Measurements from ENCODE around the gene MYO16.

GRCh38 chr13:109128121-109128520 is 498.7 kb downstream of the MYO16 start:
- TF ChIP-seq CTCF (IDR thresholded peaks at IDR 0.05; ENCODE audit: poor library complexity, severe bottlenecking) (no peak), RAD21 (conservative IDR thresholded peaks at IDR 0.05) (no peak), POLR2AphosphoS5 (IDR thresholded peaks at IDR 0.05) (no peak), EP300 (conservative IDR thresholded peaks at IDR 0.05; ENCODE audit: poor library complexity, severe bottlenecking) (no peak), EZH2 (IDR thresholded peaks at IDR 0.05; ENCODE audit: borderline replicate concordance, insufficient read depth, low read length, poor library complexity, severe bottlenecking) (no peak)

Measured in neural cell (in vitro differentiated cells).